HUES6 (cell line): ENCODE measurements around the gene GSX1.

Experiments used
- H3K27ac ChIP-seq: 2 replicates; pipeline ENCODE4 v1.7.0; 2013; ENCODE audit warnings: low read depth, mild to moderate bottlenecking, low read length, inconsistent platforms
- H3K27me3 ChIP-seq: 2 replicates; pipeline ENCODE4 v1.6.1; 2013; ENCODE audit warnings: low read length; ENCODE audit not compliant: control insufficient read depth, insufficient read depth
- H3K36me3 ChIP-seq: 2 replicates; pipeline ENCODE4 v1.6.1; 2013; ENCODE audit warnings: low read length; ENCODE audit not compliant: control insufficient read depth, insufficient read depth
- H3K4me1 ChIP-seq: 2 replicates; pipeline ENCODE4 v1.6.1; 2013; ENCODE audit warnings: low read length; ENCODE audit not compliant: control insufficient read depth, insufficient read depth
- H3K4me3 ChIP-seq: 2 replicates; pipeline ENCODE4 v1.5.1; 2013; ENCODE audit warnings: low read depth, low read length
- H3K9ac ChIP-seq: one replicate; pipeline ENCODE4 v1.6.1; 2013; ENCODE audit warnings: mild to moderate bottlenecking, low read length
- H3K9me3 ChIP-seq: 2 replicates; pipeline ENCODE4 v1.6.1; 2013; ENCODE audit warnings: low read depth, low read length; ENCODE audit not compliant: control insufficient read depth, insufficient read depth

Gene GSX1

GRCh38 chr13:27782151-27782550, 10.1 kb upstream of the GSX1 start:
- H3K4me3 ChIP-seq: no peak overlapping the region
- H3K27me3 ChIP-seq: peaks cover 86% of the 10 kb centered on the region
- H3K9ac ChIP-seq: no peak overlapping the region
- H3K4me1 ChIP-seq: peaks cover 10% of the 10 kb centered on the region
- H3K36me3 ChIP-seq: no peaks in the 10 kb centered on the region
- no peak overlapping the region for H3K27ac ChIP-seq
- H3K9me3 ChIP-seq: no peaks in the 10 kb centered on the region

GRCh38 chr13:27783111-27783510, 9.2 kb upstream of the GSX1 start:
- peaks cover 10% of the 10 kb centered on the region for H3K4me1 ChIP-seq
- H3K27me3 ChIP-seq: peaks cover 86% of the 10 kb centered on the region
- H3K27ac ChIP-seq: no peak overlapping the region
- H3K36me3 ChIP-seq: no peaks in the 10 kb centered on the region
- H3K4me3 ChIP-seq: no peak overlapping the region
- no peaks in the 10 kb centered on the region for H3K9me3 ChIP-seq
- no peak overlapping the region for H3K9ac ChIP-seq

GRCh38 chr13:27788271-27788670, 4.0 kb upstream of the GSX1 start:
- Histone ChIP-seq H3K27me3 (peaks cover 99% of the 10 kb centered on the region), H3K36me3 (no peaks in the 10 kb centered on the region), H3K9ac (no peak overlapping the region)

GRCh38 chr13:27789153-27789494, 3.2 kb upstream of the GSX1 start:
- no peaks in the 10 kb centered on the region for H3K9me3 ChIP-seq
- no peaks in the 10 kb centered on the region for H3K36me3 ChIP-seq
- no peak overlapping the region for H3K4me3 ChIP-seq
- no peak overlapping the region for H3K9ac ChIP-seq
- peaks cover 99% of the 10 kb centered on the region for H3K27me3 ChIP-seq
- H3K27ac ChIP-seq: no peak overlapping the region
- H3K4me1 ChIP-seq: peaks cover 28% of the 10 kb centered on the region

More at GRCh38 chr13:27788271-27788670, 4.0 kb upstream of the GSX1 start:
- H3K4me1 ChIP-seq: peaks cover 21% of the 10 kb centered on the region
- no peaks in the 10 kb centered on the region for H3K9me3 ChIP-seq
- no peak overlapping the region for H3K4me3 ChIP-seq
- no peak overlapping the region for H3K27ac ChIP-seq

GRCh38 chr13:27789495-27790303, 2.6 kb upstream of the GSX1 start:
- Histone ChIP-seq H3K9me3 (no peaks in the 10 kb centered on the region), H3K9ac (no peak overlapping the region), H3K4me3 (peak overlapping the region; percentile 31; the same call in 1 of the 2 replicates), H3K36me3 (no peaks in the 10 kb centered on the region), H3K4me1 (peaks cover 28% of the 10 kb centered on the region), H3K27me3 (peaks cover 99% of the 10 kb centered on the region), H3K27ac (no peak overlapping the region)

- peaks cover 30% of the 10 kb centered on the region for H3K4me1 ChIP-seq
- H3K36me3 ChIP-seq: no peaks in the 10 kb centered on the region
- H3K4me3 ChIP-seq: peak overlapping the region; percentile 11; the same call in 1 of the 2 replicates
- H3K27me3 ChIP-seq: peaks cover 99% of the 10 kb centered on the region
- no peaks in the 10 kb centered on the region for H3K9me3 ChIP-seq
- H3K27ac ChIP-seq: no peak overlapping the region
- H3K9ac ChIP-seq: no peak overlapping the region
Measured at GRCh38 chr13:27790523-27790922, 1.8 kb upstream of the GSX1 start.

GRCh38 chr13:27791146-27791900, 960 bp upstream of the GSX1 start:
- no peaks in the 10 kb centered on the region for H3K36me3 ChIP-seq
- H3K9ac ChIP-seq: no peak overlapping the region
- H3K27me3 ChIP-seq: peaks cover 100% of the 10 kb centered on the region
- no peak overlapping the region for H3K4me3 ChIP-seq
- peaks cover 36% of the 10 kb centered on the region for H3K4me1 ChIP-seq
- H3K27ac ChIP-seq: no peak overlapping the region
- H3K9me3 ChIP-seq: no peaks in the 10 kb centered on the region

- Histone ChIP-seq H3K9me3 (no peaks in the 10 kb centered on the region), H3K36me3 (no peaks in the 10 kb centered on the region), H3K9ac (no peak overlapping the region), H3K4me1 (peaks cover 42% of the 10 kb centered on the region), H3K27me3 (peaks cover 100% of the 10 kb centered on the region), H3K27ac (no peak overlapping the region), H3K4me3 (no peak overlapping the region)
Measured at GRCh38 chr13:27791901-27792392, 336 bp upstream of the GSX1 start.

- H3K9ac ChIP-seq: no peak overlapping the region
- H3K9me3 ChIP-seq: no peaks in the 10 kb centered on the region
- H3K36me3 ChIP-seq: no peaks in the 10 kb centered on the region
- peaks cover 100% of the 10 kb centered on the region for H3K27me3 ChIP-seq
- H3K27ac ChIP-seq: no peak overlapping the region
- H3K4me3 ChIP-seq: 0 out of 2 replicates have a peak overlapping the region, but pooled peaks have one; percentile 3
- H3K4me1 ChIP-seq: peaks cover 47% of the 10 kb centered on the region
Measured at GRCh38 chr13:27793507-27794367, 1.5 kb downstream of the GSX1 start.

- no peak overlapping the region for H3K4me3 ChIP-seq
- no peak overlapping the region for H3K27ac ChIP-seq
- H3K27me3 ChIP-seq: peaks cover 100% of the 10 kb centered on the region
- H3K36me3 ChIP-seq: no peaks in the 10 kb centered on the region
- H3K9me3 ChIP-seq: no peaks in the 10 kb centered on the region
- H3K9ac ChIP-seq: no peak overlapping the region
- peaks cover 44% of the 10 kb centered on the region for H3K4me1 ChIP-seq
Measured at GRCh38 chr13:27794368-27794691, 2.0 kb downstream of the GSX1 start.
